Keratinocyte (primary cell): ENCODE measurements around the gene LRRC7. TPM values are rescaled to one million over a fixed set of nuclear protein-coding genes. Genes with fewer than 3 reads are reported as not detected.

Experiments used
- DNase-seq: peaks from one replicate; pipeline ENCODE4 v3.0.0-alpha.2; 2011; ENCODE audit warnings: low read depth, missing footprints, low spot score
- FAIRE-seq: peaks from 2 replicates; lab custom pipeline; 2011; peaks lifted over from hg19 to GRCh38; lab: Jason Lieb, UNC
- H2AFZ ChIP-seq: 2 replicates; pipeline ENCODE4 v1.6.0; 2012; ENCODE audit warnings: low read length, control low read depth, inconsistent platforms; ENCODE audit not compliant: control insufficient read depth
- H3K27ac ChIP-seq: 2 replicates; pipeline ENCODE4 v1.5.1; 2011; ENCODE audit warnings: low read length; ENCODE audit not compliant: control insufficient read depth, insufficient read depth
- H3K27me3 ChIP-seq: 3 replicates; pipeline ENCODE4 v1.6.0; 2011; ENCODE audit warnings: low read length; ENCODE audit not compliant: control insufficient read depth, insufficient read depth; ENCODE audit errors: extremely low read depth
- H3K36me3 ChIP-seq, 2 experiments: 2 replicates in 1 of 2; 3 replicates in 1 of 2; pipeline ENCODE4 v1.5.1; 2011; ENCODE audit warnings: low read length in 2 of 2, mild to moderate bottlenecking in 1 of 2; ENCODE audit not compliant: control insufficient read depth in 2 of 2, insufficient read depth in 2 of 2; ENCODE audit errors: extremely low read depth in 1 of 2
- H3K4me1 ChIP-seq: 3 replicates; pipeline ENCODE4 v1.5.1; 2011; ENCODE audit warnings: low read length; ENCODE audit not compliant: control insufficient read depth, insufficient read depth; ENCODE audit errors: extremely low read depth
- H3K4me2 ChIP-seq: 3 replicates; pipeline ENCODE4 v1.6.0; 2011; ENCODE audit warnings: low read depth, low read length; ENCODE audit not compliant: control insufficient read depth, insufficient read depth; ENCODE audit errors: extremely low read depth
- H3K4me3 ChIP-seq, 3 experiments: fragments of 200-600 bp in 1 of 3; sonication (generic) in 1 of 3; 2 replicates in 2 of 3; 3 replicates in 1 of 3; pipeline ENCODE4 v1.5.1; 2011 to 2016; ENCODE audit warnings: low read length in 3 of 3, mild to moderate bottlenecking in 3 of 3, control low read depth in 2 of 3, inconsistent platforms in 1 of 3, low read depth in 1 of 3, mixed read lengths in 1 of 3, mixed run types in 1 of 3, moderate library complexity in 1 of 3; ENCODE audit not compliant: control insufficient read depth in 2 of 3, insufficient read depth in 2 of 3; ENCODE audit errors: extremely low read depth in 1 of 3
- H3K79me2 ChIP-seq: 2 replicates; pipeline ENCODE4 v1.6.0; 2012; ENCODE audit warnings: low read length; ENCODE audit not compliant: control insufficient read depth, insufficient read depth
- H3K9ac ChIP-seq: 3 replicates; pipeline ENCODE4 v1.6.0; 2011; ENCODE audit warnings: low read length; ENCODE audit not compliant: control insufficient read depth, insufficient read depth; ENCODE audit errors: extremely low read depth
- H3K9me1 ChIP-seq: 3 replicates; pipeline ENCODE4 v1.6.0; 2011; ENCODE audit warnings: low read length; ENCODE audit not compliant: control insufficient read depth, insufficient read depth; ENCODE audit errors: extremely low read depth
- H3K9me3 ChIP-seq: 2 replicates; pipeline ENCODE4 v1.5.1; 2012; ENCODE audit warnings: low read depth, low read length; ENCODE audit not compliant: control insufficient read depth
- H4K20me1 ChIP-seq: 3 replicates; pipeline ENCODE4 v1.6.0; 2011; ENCODE audit warnings: low read length; ENCODE audit not compliant: control insufficient read depth, insufficient read depth; ENCODE audit errors: extremely low read depth
- CTCF ChIP-seq, 3 experiments: IDR thresholded peaks in 1 of 3; conservative IDR thresholded peaks in 1 of 3; optimal IDR thresholded peaks in 1 of 3; 2 replicates in 2 of 3; 3 replicates in 1 of 3; pipeline versions ENCODE3 to v1.5.1; 2011; ENCODE audit warnings: low read length in 3 of 3, mild to moderate bottlenecking in 3 of 3, moderate library complexity in 2 of 3, control low read depth in 1 of 3, inconsistent platforms in 1 of 3; ENCODE audit not compliant: insufficient read depth in 2 of 3; ENCODE audit errors: extremely low read depth in 1 of 3
- EZH2 ChIP-seq: IDR thresholded peaks from one replicate; pipeline ENCODE4 v1.6.1; 2012; ENCODE audit warnings: inconsistent platforms, mild to moderate bottlenecking, low read length, moderate library complexity
- dilution Hi-C: fragments of 300-500 bp; cut with MboI; formaldehyde crosslinking; loops from one replicate; pipeline ENCODE4 v1.7.0; 2020; ENCODE audit warnings: low sequenced_read_pairs; ENCODE audit not compliant: extremely low pct_ligation_motif_present
- polyA plus RNA-seq, 5 experiments: library from polyadenylated mRNA; depleted of rRNA in 3 of 5; stranded (reverse) in 3 of 5; stranded (forward) in 1 of 5; unstranded in 1 of 5; fragments of >200 nt; gene quantifications; 1 replicate in 1 of 5; 2 replicates in 3 of 5; 3 replicates in 1 of 5; pipeline versions ENCODE4 v1.2.1 to v1.2.3, GENCODE V29; 2011 to 2012; ENCODE audit warnings: missing spikeins in 2 of 5, low read depth in 1 of 5, low replicate concordance in 1 of 5

The LRRC7 gene
- polyA plus RNA-seq, 1 donor (not counting 4 experiments of a cell fraction or from before 2014, with no cell fraction given), result 0.28 TPM

GRCh38 chr1:70140894-70141293 lies 573.2 kb downstream of the LRRC7 start:
- no peaks in the 10 kb centered on the region for H3K9me1 ChIP-seq
- H3K9ac ChIP-seq, result no peak overlapping the region
- no peaks in the 10 kb centered on the region for H3K4me1 ChIP-seq
- no peaks in the 10 kb centered on the region for H3K36me3 ChIP-seq
- DNase-seq, result no peak
- no peak overlapping the region for H2AFZ ChIP-seq
- H3K9me3 ChIP-seq, result no peaks in the 10 kb centered on the region
- H3K27ac ChIP-seq, result no peak overlapping the region
- no peak overlapping the region for H3K4me3 ChIP-seq
- FAIRE-seq, result no peak
- no peaks in the 10 kb centered on the region for H4K20me1 ChIP-seq
- H3K27me3 ChIP-seq, result no peaks in the 10 kb centered on the region
- dilution Hi-C loops, result no loop called here
- H3K4me2 ChIP-seq, result no peak overlapping the region
- no peak for TF ChIP-seq EZH2
- TF ChIP-seq CTCF (optimal IDR thresholded peaks at IDR 0.05 in 1 of 3, IDR thresholded peaks at IDR 0.05 in 1 of 3, conservative IDR thresholded peaks at IDR 0.05 in 1 of 3; ENCODE audit: extremely low read depth in 1 of 3, insufficient read depth in 2 of 3, low read length in 3 of 3), result no peak
- H3K79me2 ChIP-seq, result no peaks in the 10 kb centered on the region

- no peak for TF ChIP-seq CTCF (optimal IDR thresholded peaks at IDR 0.05 in 1 of 3, IDR thresholded peaks at IDR 0.05 in 1 of 3, conservative IDR thresholded peaks at IDR 0.05 in 1 of 3; ENCODE audit: extremely low read depth in 1 of 3, insufficient read depth in 2 of 3, low read length in 3 of 3)
- no peak for TF ChIP-seq EZH2
- no peaks in the 10 kb centered on the region for H3K27me3 ChIP-seq
- H3K9me1 ChIP-seq, result no peaks in the 10 kb centered on the region
- no peaks in the 10 kb centered on the region for H4K20me1 ChIP-seq
- H2AFZ ChIP-seq, result no peak overlapping the region
- H3K36me3 ChIP-seq, result no peaks in the 10 kb centered on the region
- H3K79me2 ChIP-seq, result no peaks in the 10 kb centered on the region
- H3K27ac ChIP-seq, result no peak overlapping the region
- no peak overlapping the region for H3K4me2 ChIP-seq
- H3K9ac ChIP-seq, result no peak overlapping the region
- H3K4me1 ChIP-seq, result no peaks in the 10 kb centered on the region
- no peaks in the 10 kb centered on the region for H3K9me3 ChIP-seq
- H3K4me3 ChIP-seq, result no peak overlapping the region
- no peak for FAIRE-seq
- dilution Hi-C loops, result no loop called here
- DNase-seq, result no peak
Observed at GRCh38 chr1:70142075-70142474, 574.4 kb downstream of the LRRC7 start.
